Neural progenitor cell (in vitro differentiated cells): Measurements from ENCODE around the gene TTC4. TPM values are rescaled to one million over a fixed set of nuclear protein-coding genes. Genes with fewer than 3 reads are reported as not detected.

Experiments
- DNase-seq: peaks from one replicate; pipeline ENCODE4 v3.0.0-alpha.2; 2016; ENCODE audit warnings: low spot score
- H2AFZ ChIP-seq: fragments of 200-600 bp; sonication (generic); replicated peaks from 2 replicates; pipeline ENCODE4 v1.6.1; 2016; ENCODE audit warnings: antibody characterized with exemption
- H3F3A ChIP-seq: fragments of 200-600 bp; sonication (generic); 2 replicates; pipeline ENCODE4 v1.6.1; 2016; ENCODE audit warnings: antibody characterized with exemption, low read depth
- H3K27ac ChIP-seq: fragments of 200-600 bp; sonication (generic); 2 replicates; pipeline ENCODE4 v1.5.1; 2016; ENCODE audit warnings: mild to moderate bottlenecking
- H3K27me3 ChIP-seq: fragments of 200-600 bp; sonication (generic); 2 replicates; pipeline ENCODE4 v1.6.1; 2016; ENCODE audit warnings: mild to moderate bottlenecking, moderate library complexity
- H3K36me3 ChIP-seq: fragments of 200-600 bp; sonication (generic); 2 replicates; pipeline ENCODE4 v1.5.1; 2016
- H3K4me1 ChIP-seq: fragments of 200-600 bp; sonication (generic); 2 replicates; pipeline ENCODE4 v1.6.1; 2016; ENCODE audit warnings: mixed run types
- H3K4me2 ChIP-seq: fragments of 200-600 bp; sonication (generic); 2 replicates; pipeline ENCODE4 v1.6.1; 2016
- H3K4me3 ChIP-seq: fragments of 200-600 bp; sonication (generic); 2 replicates; pipeline ENCODE4 v1.5.1; 2016
- H3K79me2 ChIP-seq: fragments of 200-600 bp; sonication (generic); 2 replicates; pipeline ENCODE4 v1.6.1; 2016; ENCODE audit warnings: low read depth
- H3K9ac ChIP-seq: fragments of 200-600 bp; sonication (generic); 2 replicates; pipeline ENCODE4 v1.6.1; 2016
- H3K9me3 ChIP-seq: fragments of 200-600 bp; sonication (generic); 2 replicates; pipeline ENCODE4 v1.5.1; 2016; ENCODE audit warnings: low read depth
- H4K20me1 ChIP-seq: fragments of 200-600 bp; sonication (generic); 2 replicates; pipeline ENCODE4 v1.6.1; 2016; ENCODE audit warnings: low read depth
- H3K27ac Mint-ChIP-seq: 3 replicates; pipeline ENCODE4 v1.8.0; 2021; ENCODE audit warnings: mixed read lengths
- H3K27me3 Mint-ChIP-seq: 2 replicates; pipeline ENCODE4 v1.8.0; 2022; ENCODE audit warnings: low read depth, mild to moderate bottlenecking, inconsistent platforms, moderate library complexity, mixed read lengths; ENCODE audit not compliant: insufficient read depth
- H3K36me3 Mint-ChIP-seq: 3 replicates; pipeline ENCODE4 v1.8.0; 2021; ENCODE audit warnings: mixed read lengths
- H3K4me1 Mint-ChIP-seq: 3 replicates; pipeline ENCODE4 v1.8.0; 2021; ENCODE audit warnings: mixed read lengths
- H3K4me3 Mint-ChIP-seq: 3 replicates; pipeline ENCODE4 v1.8.0; 2021; ENCODE audit warnings: mild to moderate bottlenecking, moderate library complexity, mixed read lengths
- H3K9me3 Mint-ChIP-seq: 3 replicates; pipeline ENCODE4 v1.8.0; 2020; ENCODE audit warnings: mixed read lengths
- CTCF ChIP-seq: fragments of 200-600 bp; sonication (generic); IDR thresholded peaks from 2 replicates; pipeline ENCODE4 v1.5.1; 2017; ENCODE audit warnings: antibody characterized with exemption, mild to moderate bottlenecking
- EZH2 ChIP-seq: fragments of 200-600 bp; sonication (generic); IDR thresholded peaks from 2 replicates; pipeline ENCODE4 v1.6.1; 2017; ENCODE audit warnings: antibody characterized with exemption, mild to moderate bottlenecking, moderate library complexity
- EZH2phosphoT487 ChIP-seq: fragments of 200-600 bp; sonication (generic); IDR thresholded peaks from 2 replicates; pipeline ENCODE4 v1.6.1; 2017; ENCODE audit warnings: antibody characterized with exemption
- total RNA-seq: library from RNA; depleted of rRNA; stranded (reverse); fragments of >200 nt; gene quantifications from 2 replicates; pipeline ENCODE4 v1.2.3, GENCODE V29; 2015; ENCODE audit warnings: low replicate concordance

The TTC4 gene
- total RNA-seq, 1 donor from 2014 or later, result 37.5 TPM

- no peak overlapping the region for H3K4me3 Mint-ChIP-seq
- H3K9me3 ChIP-seq, result no peaks in the 10 kb centered on the region
- no peak overlapping the region for H3K4me2 ChIP-seq
- no peaks in the 10 kb centered on the region for H3K36me3 Mint-ChIP-seq
- H3K36me3 ChIP-seq, result no peaks in the 10 kb centered on the region
- no peaks in the 10 kb centered on the region for H3F3A ChIP-seq
- no peak overlapping the region for H3K27ac ChIP-seq
- no peaks in the 10 kb centered on the region for H3K79me2 ChIP-seq
- no peak overlapping the region for H3K4me3 ChIP-seq
- no peak for DNase-seq
- no peaks in the 10 kb centered on the region for H4K20me1 ChIP-seq
- H3K27ac Mint-ChIP-seq, result no peak overlapping the region
- H3K9me3 Mint-ChIP-seq, result no peaks in the 10 kb centered on the region
- H3K4me1 Mint-ChIP-seq, result peaks cover 22% of the 10 kb centered on the region
- H3K9ac ChIP-seq, result no peak overlapping the region
- TF ChIP-seq EZH2phosphoT487 (no peak), EZH2 (no peak), CTCF (no peak)
- no peak overlapping the region for H2AFZ ChIP-seq
- H3K27me3 ChIP-seq, result peaks cover 7% of the 10 kb centered on the region
- peaks cover 26% of the 10 kb centered on the region for H3K27me3 Mint-ChIP-seq
- no peaks in the 10 kb centered on the region for H3K4me1 ChIP-seq
These were observed 71.9 kb downstream of the TTC4 start for GRCh38 chr1:54787604-54788003.

- H3K4me3 Mint-ChIP-seq, result no peak overlapping the region
- H4K20me1 ChIP-seq, result no peaks in the 10 kb centered on the region
- DNase-seq, result no peak
These were observed 72.8 kb downstream of the TTC4 start for GRCh38 chr1:54788459-54788858.

GRCh38 chr1:54791880-54792522 lies 76.3 kb downstream of the TTC4 start:
- Mint-ChIP-seq H3K36me3 (no peaks in the 10 kb centered on the region), H3K4me1 (peaks cover 45% of the 10 kb centered on the region), H3K4me3 (peak overlapping the region; percentile 46), H3K9me3 (no peaks in the 10 kb centered on the region), H3K27me3 (peaks cover 29% of the 10 kb centered on the region), H3K27ac (peak overlapping the region; percentile 79)
- Histone ChIP-seq H3K79me2 (no peaks in the 10 kb centered on the region), H3K4me2 (no peak overlapping the region), H4K20me1 (no peaks in the 10 kb centered on the region), H3K4me3 (no peak overlapping the region), H2AFZ (no peak overlapping the region), H3K9ac (no peak overlapping the region), H3K9me3 (no peaks in the 10 kb centered on the region), H3K27me3 (no peaks in the 10 kb centered on the region), H3F3A (no peaks in the 10 kb centered on the region), H3K27ac (no peak overlapping the region), H3K36me3 (no peaks in the 10 kb centered on the region), H3K4me1 (no peaks in the 10 kb centered on the region)
- DNase-seq, result peak; percentile 73
- TF ChIP-seq CTCF, result peak; percentile 86
- TF ChIP-seq EZH2phosphoT487, result no peak
- no peak for TF ChIP-seq EZH2

More at GRCh38 chr1:54788459-54788858, 72.8 kb downstream of the TTC4 start:
- no peak overlapping the region for H3K27ac ChIP-seq
- TF ChIP-seq CTCF, result no peak
- no peak for TF ChIP-seq EZH2phosphoT487
- no peak for TF ChIP-seq EZH2
- no peaks in the 10 kb centered on the region for H3F3A ChIP-seq
- peaks cover under 1% of the 10 kb centered on the region for H3K27me3 ChIP-seq
- peaks cover 26% of the 10 kb centered on the region for H3K4me1 Mint-ChIP-seq
- H3K79me2 ChIP-seq, result no peaks in the 10 kb centered on the region
- H3K9me3 ChIP-seq, result no peaks in the 10 kb centered on the region
- no peaks in the 10 kb centered on the region for H3K36me3 ChIP-seq
- H3K27ac Mint-ChIP-seq, result peak overlapping the region; percentile 63
- H3K27me3 Mint-ChIP-seq, result peaks cover 28% of the 10 kb centered on the region
- no peaks in the 10 kb centered on the region for H3K36me3 Mint-ChIP-seq
- no peak overlapping the region for H3K4me3 ChIP-seq
- H3K9ac ChIP-seq, result no peak overlapping the region
- H3K4me2 ChIP-seq, result no peak overlapping the region
- no peaks in the 10 kb centered on the region for H3K4me1 ChIP-seq
- no peak overlapping the region for H2AFZ ChIP-seq
- no peaks in the 10 kb centered on the region for H3K9me3 Mint-ChIP-seq

Other genes with a start within 250 kb of the TTC4 start
- gene ACOT11, start 167.6 kb upstream of the TTC4 start, total RNA-seq, result 0.51 and 1.7 TPM in 2 replicates
- gene FAM151A, start 92.3 kb upstream of the TTC4 start, total RNA-seq, result not detected in 2 replicates
- 0.21 and 0.34 TPM in 2 replicates for gene MROH7, start 74.1 kb upstream of the TTC4 start, total RNA-seq
- 5.4 and 11.0 TPM in 2 replicates for gene PARS2, start 48.7 kb downstream of the TTC4 start, total RNA-seq
- gene TTC22, start 85.5 kb downstream of the TTC4 start, total RNA-seq, result not detected in 2 replicates
- 94.5 and 147 TPM in 2 replicates for gene DHCR24, start 171.3 kb downstream of the TTC4 start, total RNA-seq